H9 (cell line): ENCODE measurements around the gene ZNF655. TPM values are rescaled to one million over a fixed set of nuclear protein-coding genes. Genes with fewer than 3 reads are reported as not detected.

Source experiments
- DNase-seq: peaks from one replicate; pipeline ENCODE4 v3.0.0-alpha.2; 2017
- H2AFZ ChIP-seq: one replicate; pipeline ENCODE4 v1.6.1; 2013; ENCODE audit warnings: mild to moderate bottlenecking, low read length, control low read depth, moderate library complexity
- H2AK5ac ChIP-seq: 2 replicates; pipeline ENCODE4 v1.6.1; 2013; ENCODE audit warnings: low read length, control low read depth, mixed read lengths; ENCODE audit not compliant: insufficient read length
- H2BK120ac ChIP-seq: one replicate; pipeline ENCODE4 v1.6.1; 2013; ENCODE audit warnings: low read depth, mild to moderate bottlenecking, low read length, control low read depth, inconsistent platforms; ENCODE audit not compliant: poor library complexity, severe bottlenecking
- H2BK12ac ChIP-seq: 2 replicates; pipeline ENCODE4 v1.6.1; 2013; ENCODE audit warnings: low read length, control low read depth, mixed read lengths, low read depth; ENCODE audit not compliant: insufficient read length
- H2BK15ac ChIP-seq: 2 replicates; pipeline ENCODE4 v1.6.1; 2013; ENCODE audit warnings: low read depth, low read length, control low read depth
- H2BK20ac ChIP-seq: one replicate; pipeline ENCODE4 v1.6.1; 2013; ENCODE audit warnings: low read depth, mild to moderate bottlenecking, low read length, control low read depth, inconsistent platforms; ENCODE audit not compliant: poor library complexity, severe bottlenecking
- H2BK5ac ChIP-seq: 2 replicates; pipeline ENCODE4 v1.6.1; 2013; ENCODE audit warnings: low read length, control low read depth, mixed read lengths; ENCODE audit not compliant: insufficient read length
- H3K14ac ChIP-seq: 2 replicates; pipeline ENCODE4 v1.6.1; 2013; ENCODE audit warnings: low read length, control low read depth; ENCODE audit not compliant: insufficient read depth
- H3K18ac ChIP-seq: 2 replicates; pipeline ENCODE4 v1.6.1; 2013; ENCODE audit warnings: low read depth, mild to moderate bottlenecking, mixed read lengths, low read length, control low read depth; ENCODE audit not compliant: insufficient read length
- H3K23ac ChIP-seq: 2 replicates; pipeline ENCODE4 v1.6.1; 2013; ENCODE audit warnings: low read length, control low read depth, mixed read lengths, low read depth; ENCODE audit not compliant: insufficient read length
- H3K23me2 ChIP-seq: 2 replicates; pipeline ENCODE4 v1.6.1; 2013; ENCODE audit warnings: low read depth, mild to moderate bottlenecking, mixed read lengths, low read length, control low read depth; ENCODE audit not compliant: insufficient read length, poor library complexity, severe bottlenecking
- H3K27ac ChIP-seq: 2 replicates; pipeline ENCODE4 v1.5.1; 2013; ENCODE audit warnings: low read length, control low read depth, mixed read lengths, low read depth; ENCODE audit not compliant: insufficient read length
- H3K27me3 ChIP-seq: 2 replicates; pipeline ENCODE4 v1.6.1; 2013; ENCODE audit warnings: low read length, control low read depth, inconsistent platforms; ENCODE audit not compliant: insufficient read depth
- H3K4ac ChIP-seq: 2 replicates; pipeline ENCODE4 v1.6.1; 2013; ENCODE audit warnings: low read depth, mild to moderate bottlenecking, control low read depth, inconsistent platforms, low read length, moderate library complexity
- H3K4me1 ChIP-seq: 2 replicates; pipeline ENCODE4 v1.6.1; 2013; ENCODE audit warnings: low read length, control low read depth, inconsistent platforms; ENCODE audit not compliant: insufficient read depth
- H3K4me2 ChIP-seq: 2 replicates; pipeline ENCODE4 v1.6.1; 2013; ENCODE audit warnings: low read length, control low read depth, mixed read lengths; ENCODE audit not compliant: insufficient read length, insufficient read depth
- H3K56ac ChIP-seq: 2 replicates; pipeline ENCODE4 v1.6.1; 2013; ENCODE audit warnings: low read depth, mild to moderate bottlenecking, mixed read lengths, low read length, control low read depth; ENCODE audit not compliant: insufficient read length
- H3K79me1 ChIP-seq: 2 replicates; pipeline ENCODE4 v1.6.1; 2013; ENCODE audit warnings: low read depth, mild to moderate bottlenecking, moderate library complexity, low read length, control low read depth, inconsistent platforms; ENCODE audit not compliant: insufficient read depth, poor library complexity, severe bottlenecking
- H3K79me2 ChIP-seq: 2 replicates; pipeline ENCODE4 v1.6.1; 2013; ENCODE audit warnings: low read length, control low read depth, inconsistent platforms; ENCODE audit not compliant: insufficient read depth
- H3K9ac ChIP-seq: 2 replicates; pipeline ENCODE4 v1.6.1; 2013; ENCODE audit warnings: low read length, control low read depth, mixed read lengths; ENCODE audit not compliant: insufficient read length; ENCODE audit errors: extremely low read depth
- H3K9me3 ChIP-seq: one replicate; pipeline ENCODE4 v1.6.1; 2013; ENCODE audit warnings: low read depth, low read length, inconsistent platforms; ENCODE audit not compliant: control insufficient read depth
- H3T11ph ChIP-seq: one replicate; pipeline ENCODE4 v1.6.1; 2013; ENCODE audit warnings: mild to moderate bottlenecking, low read length, control low read depth, inconsistent platforms
- H4K20me1 ChIP-seq: one replicate; pipeline ENCODE4 v1.6.1; 2013; ENCODE audit not compliant: control insufficient read depth, insufficient read length, insufficient read depth
- H4K5ac ChIP-seq: 2 replicates; pipeline ENCODE4 v1.6.1; 2013; ENCODE audit warnings: low read depth, mild to moderate bottlenecking, mixed read lengths, low read length, control low read depth; ENCODE audit not compliant: insufficient read length
- H4K8ac ChIP-seq: replicated peaks from 2 replicates; pipeline ENCODE4 v1.6.1; 2013; ENCODE audit warnings: low read length, control low read depth, mixed read lengths, low read depth; ENCODE audit not compliant: insufficient read length
- H4K91ac ChIP-seq: 2 replicates; pipeline ENCODE4 v1.6.1; 2013; ENCODE audit warnings: low read depth, mild to moderate bottlenecking, moderate library complexity, mixed read lengths, low read length, control low read depth; ENCODE audit not compliant: insufficient read length
- H3K27ac Mint-ChIP-seq, 3 experiments: 2 replicates in 2 of 3; 3 replicates in 1 of 3; pipeline ENCODE4 v1.8.0; 2020 to 2021; ENCODE audit warnings: mixed read lengths in 3 of 3, mild to moderate bottlenecking in 1 of 3, moderate library complexity in 1 of 3
- H3K27me3 Mint-ChIP-seq: 2 replicates; pipeline ENCODE4 v1.8.0; 2021; ENCODE audit warnings: low read depth, mild to moderate bottlenecking, moderate library complexity, mixed read lengths
- H3K36me3 Mint-ChIP-seq, 3 experiments: 2 replicates in 2 of 3; 3 replicates in 1 of 3; pipeline ENCODE4 v1.8.0; 2020 to 2021; ENCODE audit warnings: low read depth in 3 of 3, mixed read lengths in 3 of 3; ENCODE audit not compliant: insufficient read depth in 1 of 3
- H3K4me1 Mint-ChIP-seq, 2 experiments: 2 replicates each; pipeline ENCODE4 v1.8.0; 2020; ENCODE audit warnings: mixed read lengths in 2 of 2
- H3K4me3 Mint-ChIP-seq, 2 experiments: 2 replicates in 1 of 2; 3 replicates in 1 of 2; pipeline ENCODE4 v1.8.0; 2020 to 2021; ENCODE audit warnings: mild to moderate bottlenecking in 2 of 2, mixed read lengths in 2 of 2, moderate library complexity in 1 of 2
- H3K9me3 Mint-ChIP-seq, 2 experiments: 2 replicates in 1 of 2; 3 replicates in 1 of 2; pipeline ENCODE4 v1.8.0; 2020; ENCODE audit warnings: mild to moderate bottlenecking in 2 of 2, mixed read lengths in 2 of 2, moderate library complexity in 1 of 2
- CTCF ChIP-seq: fragments of 200-600 bp; sonication (generic); conservative IDR thresholded peaks from 3 replicates; pipeline ENCODE4 v1.8.0; 2021; ENCODE audit warnings: antibody characterized with exemption, mild to moderate bottlenecking
- WGBS: extraction: QIAGEN DNeasy Blood & Tissue Kit; methylation state at CpG from one replicate; pipeline ENCODE4 v1.1.7; 2013; ENCODE audit warnings: missing lambda C conversion rate, low lambda C conversion rate, mixed read lengths; ENCODE audit not compliant: insufficient read length; ENCODE audit errors: extremely low coverage; 5-methylcytosine and 5-hydroxymethylcytosine counted together
- total RNA-seq: library from RNA; stranded (reverse); gene quantifications from 2 replicates; pipeline ENCODE4 v1.2.1, GENCODE V29; 2021

Gene ZNF655
- total RNA-seq, 1 experiment from 2014 or later, result 49.2 TPM

GRCh38 chr7:99625321-99625720 lies 66.9 kb downstream of the ZNF655 start:
- no peaks in the 10 kb centered on the region for H3K79me2 ChIP-seq
- no peak for DNase-seq
- no peak overlapping the region for H2BK120ac ChIP-seq
- Mint-ChIP-seq H3K36me3 (peaks cover 63 to 90% (median 84%) of the 10 kb centered on the region in 3 experiments), H3K4me3 (no peak overlapping the region), H3K27me3 (no peaks in the 10 kb centered on the region), H3K27ac (peak overlapping the region in 1 of 3 experiments; percentile 85; a peak in 1 of 7 replicates), H3K9me3 (no peaks in the 10 kb centered on the region), H3K4me1 (peaks cover 17 to 21% of the 10 kb centered on the region in 2 experiments)
- no peak overlapping the region for H3K4me2 ChIP-seq
- no peak overlapping the region for H2BK12ac ChIP-seq
- H3K23me2 ChIP-seq, result no peaks in the 10 kb centered on the region
- no peak overlapping the region for H3T11ph ChIP-seq
- H2AFZ ChIP-seq, result no peak overlapping the region
- no peak overlapping the region for H3K23ac ChIP-seq
- H3K56ac ChIP-seq, result no peak overlapping the region
- no CpG with 5 or more reads among the region's 5 CpGs for WGBS
- no peak overlapping the region for H2BK20ac ChIP-seq
- H2BK5ac ChIP-seq, result no peak overlapping the region
- no peak overlapping the region for H4K5ac ChIP-seq
- no peaks in the 10 kb centered on the region for H3K4me1 ChIP-seq
- H3K9me3 ChIP-seq, result no peaks in the 10 kb centered on the region
- H3K9ac ChIP-seq, result no peak overlapping the region
- no peak overlapping the region for H2BK15ac ChIP-seq
- H4K91ac ChIP-seq, result no peak overlapping the region
- no peak overlapping the region for H2AK5ac ChIP-seq
- no peaks in the 10 kb centered on the region for H3K27me3 ChIP-seq
- no peaks in the 10 kb centered on the region for H4K20me1 ChIP-seq
- H3K4ac ChIP-seq, result no peak overlapping the region
- no peak for TF ChIP-seq CTCF
- H3K14ac ChIP-seq, result no peak overlapping the region
- H3K79me1 ChIP-seq, result no peaks in the 10 kb centered on the region
- no peak overlapping the region for H3K27ac ChIP-seq
- no peak overlapping the region for H4K8ac ChIP-seq
- H3K18ac ChIP-seq, result no peak overlapping the region
